Measurements from ENCODE around the gene MCF2L2. TPM values are rescaled to one million over a fixed set of nuclear protein-coding genes. Genes with fewer than 3 reads are reported as not detected.

MCF2L2 gene
- total RNA-seq, 1 donor from 2014 or later, result 0.53 TPM

DNA sequence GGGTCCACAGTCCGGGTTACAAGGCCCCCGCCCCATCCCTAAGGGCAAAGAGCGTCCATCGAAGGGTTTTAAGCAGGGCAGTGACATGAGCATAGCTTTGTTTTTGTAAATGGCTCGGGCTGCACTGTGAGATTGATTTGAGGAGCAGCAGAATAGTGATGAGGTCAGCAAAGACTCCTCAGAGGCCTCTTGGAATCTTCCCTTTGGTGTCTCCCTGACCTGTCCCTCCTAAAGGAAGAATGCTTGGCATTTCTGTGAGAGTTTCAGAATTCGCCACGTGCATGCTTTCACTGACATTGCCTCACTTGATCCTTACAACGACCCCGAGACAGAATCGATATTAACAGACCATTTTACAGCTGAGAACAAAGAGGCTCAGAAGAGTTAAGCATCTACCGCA lies 286.2 kb downstream of the MCF2L2 start:
- no peak for DNase-seq (ENCODE audit: low read depth, low spot score)

- no peak for DNase-seq (ENCODE audit: low read depth, low spot score)
Measured at GRCh38 chr3:183134844-183135243, 293.6 kb downstream of the MCF2L2 start.

DNA sequence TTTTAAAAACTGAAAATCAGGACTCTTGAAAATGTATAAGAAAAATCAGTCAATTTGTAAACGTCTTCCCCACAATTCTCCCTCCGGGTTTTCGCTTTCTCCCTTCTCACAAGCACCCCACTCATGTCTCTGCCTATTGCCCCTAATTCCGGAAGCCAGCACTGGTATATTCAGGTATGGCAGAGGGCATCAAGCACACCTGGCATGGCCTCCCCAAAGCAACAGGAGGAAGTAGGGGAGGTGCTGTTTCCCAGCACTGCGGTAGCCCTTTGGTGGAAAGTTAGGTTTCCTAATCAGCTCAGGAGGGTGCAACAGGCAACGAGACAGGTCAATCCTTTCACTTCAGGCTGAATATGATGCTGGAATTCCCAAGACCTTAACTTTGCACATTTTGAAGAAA lies 296.0 kb downstream of the MCF2L2 start:
- DNase-seq (ENCODE audit: low read depth, low spot score), result no peak

DNA sequence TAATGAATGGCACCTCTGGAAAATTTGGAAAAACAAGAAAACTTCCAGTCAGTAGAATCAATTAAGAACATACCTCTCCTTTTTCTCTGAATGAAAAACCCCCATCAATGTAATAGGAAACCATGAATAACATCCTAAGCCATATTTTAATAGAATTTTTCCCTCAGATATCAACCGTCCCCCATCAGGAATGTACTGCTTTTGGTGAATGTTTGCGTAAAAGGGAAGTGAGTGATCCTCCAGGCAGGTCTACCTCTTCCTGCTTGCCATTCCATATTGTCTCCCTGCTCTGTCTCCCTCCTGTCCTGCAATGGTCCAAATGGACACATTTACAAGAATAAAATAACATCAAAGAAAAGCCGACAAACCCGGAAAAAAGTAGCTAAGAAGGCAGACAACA lies 296.7 kb downstream of the MCF2L2 start:
- DNase-seq (ENCODE audit: low read depth, low spot score), result peak; percentile 89

DNA sequence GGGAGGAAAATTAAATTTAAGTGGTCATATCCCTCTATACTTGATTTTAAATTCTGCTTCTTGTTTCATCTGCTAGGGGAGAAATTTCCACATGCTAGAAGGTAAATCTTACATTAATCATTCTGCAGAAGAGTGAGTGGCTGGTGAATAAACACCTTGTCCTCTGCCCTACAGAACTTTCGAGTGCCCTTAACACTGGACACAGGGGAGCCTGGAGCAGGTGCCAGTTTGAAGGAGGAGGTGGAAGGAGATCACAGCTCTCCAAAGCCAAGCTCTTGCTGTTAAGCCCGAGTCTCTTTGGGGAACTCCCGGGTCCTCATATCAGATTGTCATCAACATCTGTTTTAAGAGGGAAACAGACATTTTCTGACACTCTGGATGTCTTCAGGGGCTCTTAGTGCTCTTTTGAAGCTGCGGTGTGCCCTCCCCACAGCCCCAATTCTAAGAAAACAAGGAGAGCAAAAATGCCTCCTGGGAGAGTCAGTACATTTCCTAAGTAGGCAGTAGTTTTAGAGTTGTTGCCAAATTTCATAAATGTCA lies 297.2 kb downstream of the MCF2L2 start:
- no peak for DNase-seq (ENCODE audit: low read depth, low spot score)

DNA sequence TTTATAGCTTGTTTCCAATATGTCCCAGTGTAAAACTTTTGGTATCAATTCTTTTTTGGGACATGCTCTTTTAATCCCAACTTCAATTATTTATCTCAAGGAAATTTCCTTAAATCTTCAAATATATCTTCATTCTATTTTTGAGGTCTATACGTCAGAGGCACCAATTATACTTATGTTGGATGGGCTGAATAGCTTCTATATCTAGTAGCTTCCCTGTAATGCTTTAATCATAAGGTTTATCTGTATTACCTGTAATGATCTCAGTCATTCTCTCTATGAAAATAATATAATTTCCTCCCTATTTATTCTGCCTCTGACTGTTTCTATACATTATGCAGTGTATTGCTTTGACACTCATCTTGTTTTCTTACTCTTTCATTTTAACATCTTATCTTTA lies 299.2 kb downstream of the MCF2L2 start:
- no peak for DNase-seq (ENCODE audit: low read depth, low spot score)

DNA sequence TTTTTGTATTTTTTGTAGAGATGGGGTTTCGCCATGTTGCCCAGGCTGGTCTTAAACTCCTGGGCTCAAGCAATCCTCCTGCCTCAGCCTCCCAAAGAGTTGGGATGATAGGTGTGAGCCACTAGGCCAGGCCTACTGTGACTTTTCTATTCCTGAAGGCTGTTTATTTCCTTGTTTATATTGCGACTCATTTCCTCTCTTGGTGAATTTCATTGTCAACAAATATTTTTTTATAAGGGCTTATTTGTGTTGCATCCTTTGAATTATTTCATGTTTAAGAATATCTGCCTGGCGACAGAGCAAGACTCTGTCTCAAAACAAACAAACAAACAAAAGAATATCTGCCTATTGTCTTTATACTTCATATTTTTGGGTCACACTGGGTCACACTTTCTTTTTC lies 299.7 kb downstream of the MCF2L2 start:
- DNase-seq (ENCODE audit: low read depth, low spot score), result no peak

Other genes starting within 250 kb of the MCF2L2 start
- gene B3GNT5, start 175.4 kb downstream of the MCF2L2 start, total RNA-seq, result 23.3 and 24.9 TPM in 2 replicates
- gene KLHL6, start 127.1 kb upstream of the MCF2L2 start, total RNA-seq, result 5.7 and 7.7 TPM in 2 replicates
- 53.9 and 68.9 TPM in 2 replicates for gene KLHL24, start 207.0 kb upstream of the MCF2L2 start, total RNA-seq